ENCODE data around the gene MYADML2. TPM values are rescaled to one million over a fixed set of nuclear protein-coding genes. Genes with fewer than 3 reads are reported as not detected.

Gene MYADML2
- total RNA-seq, 1 donor from 2014 or later: not detected

DNA sequence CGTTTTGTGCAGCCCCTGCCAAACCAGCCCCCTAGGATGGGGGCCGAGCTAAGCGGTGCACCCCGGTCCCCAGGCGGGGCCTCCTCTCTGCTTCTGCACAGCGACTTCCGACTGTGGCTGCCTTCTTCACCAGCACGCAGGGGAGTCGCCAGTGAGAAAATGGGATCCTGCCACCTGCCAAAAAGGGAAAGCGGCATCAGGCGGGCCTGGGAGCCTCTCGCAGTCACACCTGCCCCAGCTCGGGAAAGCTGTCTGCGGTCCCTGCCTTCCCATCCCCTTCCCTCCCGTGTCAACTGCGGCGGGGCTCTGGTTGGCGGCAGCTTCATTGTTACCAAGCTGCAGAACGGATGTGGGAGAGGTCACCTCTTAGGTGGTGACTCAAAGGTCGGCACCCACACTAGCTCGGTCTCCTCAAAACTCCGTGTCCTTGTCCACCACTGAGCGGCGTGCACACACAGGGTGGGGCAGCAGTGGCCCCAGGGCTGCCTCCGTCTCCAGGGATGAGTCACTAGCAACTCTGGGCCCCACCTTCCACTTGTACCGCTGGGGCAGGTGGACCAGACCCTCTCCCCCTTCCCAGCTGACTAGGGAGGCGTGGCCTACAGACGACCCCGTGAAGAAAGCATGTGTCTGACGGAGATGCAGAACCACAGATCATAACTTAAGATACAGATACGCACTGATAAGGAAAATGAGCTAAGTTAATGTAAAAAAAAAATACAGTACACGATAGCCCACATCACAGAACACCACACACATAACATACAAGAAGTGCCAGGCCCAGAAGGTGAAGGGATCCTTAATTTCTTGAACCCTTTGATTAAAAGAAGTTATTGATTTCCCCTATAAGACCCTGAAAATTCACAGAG is 34.4 kb downstream of the MYADML2 start:
- FAIRE-seq: no peak
- DNase-seq (ENCODE audit: low read depth): peak; percentile 48
- TF ChIP-seq CTCF (IDR thresholded peaks at IDR 0.05; ENCODE audit: insufficient read depth, low read length, severe bottlenecking): no peak
- Histone ChIP-seq H3K27me3 (ENCODE audit: control insufficient read depth, insufficient read depth, low read length) (no peaks in the 10 kb centered on the region), H3K4me3 (ENCODE audit: low read depth, low read length) (no peak overlapping the region), H3K36me3 (ENCODE audit: control insufficient read depth, insufficient read depth, low read length) (peaks cover 51% of the 10 kb centered on the region)

GRCh38 chr17:81911969-81912368 is 35.1 kb downstream of the MYADML2 start:
- Histone ChIP-seq H3K4me3 (ENCODE audit: low read depth, low read length) (no peak overlapping the region), H3K36me3 (ENCODE audit: control insufficient read depth, insufficient read depth, low read length) (peaks cover 56% of the 10 kb centered on the region), H3K27me3 (ENCODE audit: control insufficient read depth, insufficient read depth, low read length) (no peaks in the 10 kb centered on the region)
- TF ChIP-seq CTCF (IDR thresholded peaks at IDR 0.05; ENCODE audit: insufficient read depth, low read length, severe bottlenecking): no peak
- no peak for DNase-seq (ENCODE audit: low read depth)
- no peak for FAIRE-seq

DNA sequence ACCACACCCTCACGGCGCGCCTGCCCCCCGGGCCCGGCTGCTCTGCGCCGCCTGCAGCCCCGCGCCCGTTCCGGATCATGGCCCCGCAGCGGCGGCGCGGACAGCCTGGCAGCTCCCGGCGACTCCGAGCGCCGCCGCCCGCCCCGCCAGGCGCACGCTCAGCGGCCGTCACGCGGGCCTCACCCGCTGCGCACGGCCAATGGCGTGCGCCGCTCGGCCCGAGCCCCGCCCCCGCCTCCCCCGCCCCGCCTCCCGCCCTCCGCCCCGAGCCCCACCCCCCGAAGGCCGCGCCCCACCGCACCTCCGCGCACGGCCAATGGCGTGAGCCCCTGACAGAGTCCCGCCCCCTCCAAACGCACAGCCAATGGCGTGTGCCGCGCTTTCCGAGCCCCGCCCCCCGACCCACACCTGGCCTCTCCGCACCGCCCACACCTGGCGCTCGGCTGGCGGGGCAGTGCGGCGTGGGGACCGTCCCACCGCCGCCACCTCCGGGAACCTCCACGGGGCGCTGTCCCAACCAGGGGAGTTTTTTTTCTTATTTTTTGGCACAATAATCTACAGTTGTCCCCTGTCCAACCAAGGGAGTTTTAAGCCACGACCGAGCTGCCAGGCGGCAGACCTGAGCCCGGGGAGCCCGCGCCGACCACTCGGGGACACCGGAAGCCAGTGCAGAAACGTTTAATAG is 35.6 kb downstream of the MYADML2 start, which contains the start of gene PCYT2:
PCYT2 (minus strand) TSS at position 123 of the 685 bp plus-strand sequence; CDS start at position 79, 44 bp downstream.
- H3K4me3 ChIP-seq (ENCODE audit: low read depth, low read length): peak within 1 kb of the TSS; percentile 72
- peak; percentile 67 for DNase-seq (ENCODE audit: low read depth)
- H3K36me3 ChIP-seq (ENCODE audit: control insufficient read depth, insufficient read depth, low read length): peaks cover 58% of the 10 kb centered on the region
- no peaks in the 10 kb centered on the region for H3K27me3 ChIP-seq (ENCODE audit: control insufficient read depth, insufficient read depth, low read length)
- no peak for FAIRE-seq
- peak; percentile 5 for TF ChIP-seq CTCF (IDR thresholded peaks at IDR 0.05; ENCODE audit: insufficient read depth, low read length, severe bottlenecking)

DNA sequence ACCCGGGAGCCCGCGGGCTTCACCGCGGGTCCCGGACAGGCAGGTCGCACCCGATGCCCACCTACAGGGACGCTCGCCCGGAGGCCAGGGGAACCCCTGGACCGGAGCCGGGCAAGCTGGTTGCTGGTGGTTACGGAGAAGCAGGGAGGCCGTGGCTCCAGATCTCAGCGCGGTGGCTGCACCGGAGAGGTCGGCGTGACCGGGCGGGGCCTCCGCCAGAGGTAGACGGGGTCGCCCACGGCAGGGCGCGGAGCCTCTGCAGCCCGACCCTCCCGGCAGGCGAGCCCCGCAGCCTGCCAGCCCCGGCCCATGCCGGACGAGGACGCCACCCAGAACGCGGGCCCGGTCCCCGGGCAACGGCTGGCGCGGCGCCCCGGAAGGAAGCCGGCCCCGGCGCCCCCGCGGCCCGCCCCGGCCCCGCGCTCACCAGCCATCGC is 36.2 kb downstream of the MYADML2 start:
- FAIRE-seq (no peak), DNase-seq (ENCODE audit: low read depth) (no peak)
- Histone ChIP-seq H3K36me3 (ENCODE audit: control insufficient read depth, insufficient read depth, low read length) (peaks cover 57% of the 10 kb centered on the region), H3K4me3 (ENCODE audit: low read depth, low read length) (peak overlapping the region; percentile 72), H3K27me3 (ENCODE audit: control insufficient read depth, insufficient read depth, low read length) (no peaks in the 10 kb centered on the region)
- no peak for TF ChIP-seq CTCF (IDR thresholded peaks at IDR 0.05; ENCODE audit: insufficient read depth, low read length, severe bottlenecking)

DNA sequence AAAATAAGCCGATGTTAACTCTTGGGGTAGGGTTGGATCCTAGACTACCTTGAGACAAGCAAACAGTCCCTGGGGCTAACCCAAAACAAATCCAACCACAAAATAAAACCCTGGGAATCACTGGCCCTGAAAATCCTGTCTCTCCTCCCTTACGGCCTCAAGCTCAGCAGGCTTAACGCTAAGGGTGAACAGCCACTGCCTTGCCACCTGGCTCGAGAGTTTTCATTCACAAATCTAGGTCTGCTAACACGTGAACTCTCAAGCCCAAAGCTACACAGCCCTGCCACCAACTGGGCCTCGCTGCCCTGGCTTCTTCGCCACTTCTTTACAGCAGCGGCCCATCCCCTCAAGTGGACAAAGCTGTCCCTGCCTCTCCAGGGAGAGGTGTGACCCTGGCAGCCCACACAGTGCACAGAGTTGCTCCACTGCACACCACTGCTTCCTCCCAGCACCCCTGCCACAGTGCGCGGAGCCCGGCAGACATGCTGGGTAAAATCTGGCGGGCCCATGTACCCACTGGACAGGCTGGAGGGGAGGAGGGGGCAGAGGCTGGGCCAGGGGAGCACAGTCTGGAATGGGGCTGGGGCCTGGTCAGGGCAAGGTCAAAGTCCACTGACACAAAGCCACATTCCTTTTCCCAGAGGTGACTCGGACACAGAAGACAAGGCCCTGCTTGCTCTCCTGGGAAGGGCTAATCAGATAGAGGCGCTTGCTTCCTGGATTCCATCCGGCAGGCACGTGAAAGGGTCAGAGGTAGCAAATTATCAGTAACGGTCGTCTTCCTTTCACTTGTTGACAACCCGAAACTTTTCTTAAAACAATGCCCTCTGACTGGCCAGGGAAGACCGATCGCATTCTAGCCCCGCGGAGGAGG is 36.8 kb downstream of the MYADML2 start:
- FAIRE-seq: no peak
- H3K36me3 ChIP-seq (ENCODE audit: control insufficient read depth, insufficient read depth, low read length): peaks cover 52% of the 10 kb centered on the region
- DNase-seq (ENCODE audit: low read depth): no peak
- no peak for TF ChIP-seq CTCF (IDR thresholded peaks at IDR 0.05; ENCODE audit: insufficient read depth, low read length, severe bottlenecking)
- H3K4me3 ChIP-seq (ENCODE audit: low read depth, low read length): peak overlapping the region; percentile 72
- H3K27me3 ChIP-seq (ENCODE audit: control insufficient read depth, insufficient read depth, low read length): no peaks in the 10 kb centered on the region
